ENCODE results near the gene FSTL1. TPM values are rescaled to one million over a fixed set of nuclear protein-coding genes. Genes with fewer than 3 reads are reported as not detected.
A peak's percentile ranks its signal among the peaks of the same experiment; 100 is the strongest.

Gene FSTL1
- total RNA-seq, 1 donor, result 2,074 TPM

- H4K20me1 ChIP-seq (ENCODE audit: insufficient read depth, low read length), result peaks cover 67% of the 10 kb centered on the region
- H3K79me2 ChIP-seq (ENCODE audit: insufficient read depth, low read length), result peaks cover 70% of the 10 kb centered on the region
- peaks cover 57% of the 10 kb centered on the region for H3K4me1 ChIP-seq (ENCODE audit: insufficient read depth, low read length)
- no peak overlapping the region for H2AFZ ChIP-seq (ENCODE audit: low read length)
- TF ChIP-seq CTCF (IDR thresholded peaks at IDR 0.05; ENCODE audit: extremely low read depth, low read depth, low read length), result peak; percentile 97
- peak overlapping the region; percentile 4 for H3K4me3 ChIP-seq (ENCODE audit: insufficient read depth, low read length)
- H3K27me3 ChIP-seq (ENCODE audit: insufficient read depth, low read length), result no peaks in the 10 kb centered on the region
- peaks cover 68% of the 10 kb centered on the region for H3K36me3 ChIP-seq (ENCODE audit: insufficient read depth, low read length)
- no peaks in the 10 kb centered on the region for H3K9me3 ChIP-seq (ENCODE audit: low read depth, low read length)
- peak overlapping the region; percentile 65 for H3K27ac ChIP-seq (ENCODE audit: low read depth, low read length)
- peak; percentile 96 for DNase-seq (ENCODE audit: insufficient read length, low spot score, missing footprints)
- H3K4me2 ChIP-seq (ENCODE audit: insufficient read depth, low read length), result peak overlapping the region; percentile 51
Observed at GRCh38 chr3:120417272-120417911, 33.4 kb downstream of the FSTL1 start.

GRCh38 chr3:120416868-120417267 is 33.9 kb downstream of the FSTL1 start:
- Histone ChIP-seq H3K27ac (ENCODE audit: low read depth, low read length) (peak overlapping the region; percentile 65), H2AFZ (ENCODE audit: low read length) (no peak overlapping the region), H3K4me1 (ENCODE audit: insufficient read depth, low read length) (peaks cover 51% of the 10 kb centered on the region), H3K27me3 (ENCODE audit: insufficient read depth, low read length) (no peaks in the 10 kb centered on the region), H3K4me3 (ENCODE audit: insufficient read depth, low read length) (no peak overlapping the region), H3K4me2 (ENCODE audit: insufficient read depth, low read length) (peak overlapping the region; percentile 36), H3K79me2 (ENCODE audit: insufficient read depth, low read length) (peaks cover 69% of the 10 kb centered on the region), H3K9me3 (ENCODE audit: low read depth, low read length) (no peaks in the 10 kb centered on the region), H4K20me1 (ENCODE audit: insufficient read depth, low read length) (peaks cover 64% of the 10 kb centered on the region), H3K36me3 (ENCODE audit: insufficient read depth, low read length) (peaks cover 68% of the 10 kb centered on the region)
- DNase-seq (ENCODE audit: insufficient read length, low spot score, missing footprints), result peak; percentile 79
- no peak for TF ChIP-seq CTCF (IDR thresholded peaks at IDR 0.05; ENCODE audit: extremely low read depth, low read depth, low read length)

GRCh38 chr3:120415756-120416155 is 35.0 kb downstream of the FSTL1 start:
- Histone ChIP-seq H3K27me3 (ENCODE audit: insufficient read depth, low read length) (no peaks in the 10 kb centered on the region), H2AFZ (ENCODE audit: low read length) (no peak overlapping the region), H4K20me1 (ENCODE audit: insufficient read depth, low read length) (peaks cover 58% of the 10 kb centered on the region), H3K4me3 (ENCODE audit: insufficient read depth, low read length) (no peak overlapping the region), H3K4me1 (ENCODE audit: insufficient read depth, low read length) (peaks cover 40% of the 10 kb centered on the region), H3K4me2 (ENCODE audit: insufficient read depth, low read length) (no peak overlapping the region), H3K36me3 (ENCODE audit: insufficient read depth, low read length) (peaks cover 68% of the 10 kb centered on the region), H3K79me2 (ENCODE audit: insufficient read depth, low read length) (peaks cover 63% of the 10 kb centered on the region), H3K27ac (ENCODE audit: low read depth, low read length) (peak overlapping the region; percentile 65), H3K9me3 (ENCODE audit: low read depth, low read length) (no peaks in the 10 kb centered on the region)
- DNase-seq (ENCODE audit: insufficient read length, low spot score, missing footprints), result no peak
- TF ChIP-seq CTCF (IDR thresholded peaks at IDR 0.05; ENCODE audit: extremely low read depth, low read depth, low read length), result no peak

GRCh38 chr3:120410541-120410940 is 40.3 kb downstream of the FSTL1 start:
- Histone ChIP-seq H3K36me3 (ENCODE audit: insufficient read depth, low read length) (peaks cover 80% of the 10 kb centered on the region), H3K27me3 (ENCODE audit: insufficient read depth, low read length) (no peaks in the 10 kb centered on the region), H3K9me3 (ENCODE audit: low read depth, low read length) (no peaks in the 10 kb centered on the region), H3K4me1 (ENCODE audit: insufficient read depth, low read length) (no peaks in the 10 kb centered on the region), H2AFZ (ENCODE audit: low read length) (no peak overlapping the region), H4K20me1 (ENCODE audit: insufficient read depth, low read length) (peaks cover 39% of the 10 kb centered on the region), H3K4me2 (ENCODE audit: insufficient read depth, low read length) (no peak overlapping the region), H3K79me2 (ENCODE audit: insufficient read depth, low read length) (peaks cover 21% of the 10 kb centered on the region), H3K4me3 (ENCODE audit: insufficient read depth, low read length) (no peak overlapping the region), H3K27ac (ENCODE audit: low read depth, low read length) (peak overlapping the region; percentile 6)
- TF ChIP-seq CTCF (IDR thresholded peaks at IDR 0.05; ENCODE audit: extremely low read depth, low read depth, low read length), result no peak
- no peak for DNase-seq (ENCODE audit: insufficient read length, low spot score, missing footprints)

Measured in osteoblast (primary cell).